K562 treated with DMSO at 1 percent for 24 hours (cell line): Measurements from ENCODE around the gene P2RY10. TPM values are rescaled to one million over a fixed set of nuclear protein-coding genes. Genes with fewer than 3 reads are reported as not detected.

Source experiments
- total RNA-seq: library from RNA; unstranded; fragments of 300-600 nt; gene quantifications from 2 replicates; pipeline ENCODE4 v1.2.3, GENCODE V29; 2022; ENCODE audit warnings: low read depth; ENCODE audit not compliant: insufficient read depth

Gene P2RY10
- not detected in 2 replicates for total RNA-seq

GRCh38 chrX:78945186-78945912 is at the start of gene P2RY10:
Gene P2RY10, plus strand, starts transcription at chrX:78945391. Its CDS starts 15,130 bp downstream, at chrX:78960521.

Other genes with a start within 250 kb of the P2RY10 start
- not detected in 2 replicates for gene LPAR4, start 197.7 kb upstream of the P2RY10 start, total RNA-seq
- gene GPR174, start 199.3 kb downstream of the P2RY10 start, total RNA-seq: 0.24 TPM in 1 of 2 replicates, not detected in the other